ENCODE data around the gene MBNL1.
"Not testable (repeated sequence)": the region's sequence is repeated elsewhere in the genome, so short reads cannot be mapped to it uniquely, and the experiment has no call there.

Gene MBNL1

DNA sequence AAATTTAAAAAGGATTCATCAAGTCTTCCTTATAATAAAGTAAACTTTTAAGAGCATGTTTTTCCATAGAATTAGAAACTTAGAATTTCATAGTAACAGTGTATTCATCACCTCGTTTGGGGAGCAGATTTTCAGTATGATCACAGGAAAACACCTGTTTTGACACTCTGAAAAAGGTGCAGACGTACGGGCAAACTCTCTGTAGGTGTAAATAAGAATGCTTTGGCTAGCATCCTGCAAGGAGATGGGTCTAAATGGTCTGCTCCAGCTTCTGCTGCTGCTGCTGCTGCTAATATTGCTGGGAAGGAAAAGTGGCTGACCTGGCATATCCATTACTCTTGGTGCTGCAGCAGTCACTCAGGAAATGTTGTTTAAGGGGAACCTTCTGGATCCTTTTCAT, 66.0 kb downstream of the MBNL1 start:
- Histone ChIP-seq H3K36me3 (peaks cover 32% of the 10 kb centered on the region), H3K9ac (no peak overlapping the region), H3K27ac (no peak overlapping the region), H3K4me2 (peak overlapping the region; percentile 5; the same call in 1 of the 2 replicates), H3K9me3 (no peaks in the 10 kb centered on the region; the same call in 1 of the 2 replicates), H3K4me3 (no peak overlapping the region), H3K27me3 (no peaks in the 10 kb centered on the region), H3K4me1 (peaks cover 17% of the 10 kb centered on the region), H4K20me1 (peaks cover 69% of the 10 kb centered on the region)
- TF ChIP-seq Cebpa-rat (IDR thresholded peaks at IDR 0.05) = no peak

- Histone ChIP-seq H3K4me2 (peak overlapping the region; percentile 5; the same call in 1 of the 2 replicates), H3K27ac (no peak overlapping the region), H3K4me1 (peaks cover 22% of the 10 kb centered on the region), H4K20me1 (peaks cover 71% of the 10 kb centered on the region), H3K9me3 (no peaks in the 10 kb centered on the region; the same call in 1 of the 2 replicates), H3K4me3 (no peak overlapping the region), H3K27me3 (no peaks in the 10 kb centered on the region), H3K36me3 (peaks cover 37% of the 10 kb centered on the region), H3K9ac (no peak overlapping the region)
- TF ChIP-seq Cebpa-rat (IDR thresholded peaks at IDR 0.05) = no peak
These were observed 66.5 kb downstream of the MBNL1 start for GRCh38 chr3:152335273-152335672.

GRCh38 chr3:152337337-152337736, 68.6 kb downstream of the MBNL1 start:
- not testable (repeated sequence) for H3K9me3 ChIP-seq, H3K9ac ChIP-seq, H3K27me3 ChIP-seq, H3K4me2 ChIP-seq, H3K4me3 ChIP-seq, H3K27ac ChIP-seq
- Histone ChIP-seq H3K4me1 (peaks cover 19% of the 10 kb centered on the region), H3K36me3 (peaks cover 49% of the 10 kb centered on the region), H4K20me1 (peaks cover 55% of the 10 kb centered on the region)

DNA sequence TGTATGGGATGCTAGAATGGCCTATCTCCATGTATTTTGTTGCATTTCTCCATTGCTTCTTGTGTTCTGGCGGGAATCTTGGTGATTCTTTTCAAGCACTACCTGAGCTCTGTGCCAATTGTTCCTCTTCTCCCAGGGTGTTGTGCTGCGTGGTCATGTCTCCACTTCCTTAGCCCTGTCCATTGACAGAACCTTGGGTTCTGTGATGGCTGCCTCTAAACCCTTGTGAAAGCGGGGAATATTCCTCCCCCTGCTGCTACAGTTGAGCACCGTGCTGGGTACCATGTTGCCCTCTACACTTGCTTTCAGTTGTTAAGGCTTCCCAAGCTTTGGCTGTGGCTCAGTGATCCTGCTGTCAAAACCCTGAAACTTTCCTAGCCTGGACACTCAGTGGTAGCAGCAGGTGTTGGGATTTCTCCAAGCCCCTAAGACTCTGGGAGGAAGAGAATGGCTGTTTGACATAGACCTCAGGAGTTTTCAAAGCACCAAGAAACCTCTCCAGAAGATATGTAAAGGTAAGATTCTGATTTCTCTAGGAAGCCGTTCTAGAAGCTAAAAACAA, 69.5 kb downstream of the MBNL1 start:
- Histone ChIP-seq H3K4me2 (no peak overlapping the region), H4K20me1 (peaks cover 46% of the 10 kb centered on the region), H3K4me1 (peaks cover 16% of the 10 kb centered on the region), H3K9me3 (no peaks in the 10 kb centered on the region; the same call in 1 of the 2 replicates), H3K36me3 (peaks cover 50% of the 10 kb centered on the region), H3K27me3 (no peaks in the 10 kb centered on the region), H3K4me3 (no peak overlapping the region), H3K27ac (no peak overlapping the region), H3K9ac (no peak overlapping the region)
- no peak for TF ChIP-seq Cebpa-rat (IDR thresholded peaks at IDR 0.05)

DNA sequence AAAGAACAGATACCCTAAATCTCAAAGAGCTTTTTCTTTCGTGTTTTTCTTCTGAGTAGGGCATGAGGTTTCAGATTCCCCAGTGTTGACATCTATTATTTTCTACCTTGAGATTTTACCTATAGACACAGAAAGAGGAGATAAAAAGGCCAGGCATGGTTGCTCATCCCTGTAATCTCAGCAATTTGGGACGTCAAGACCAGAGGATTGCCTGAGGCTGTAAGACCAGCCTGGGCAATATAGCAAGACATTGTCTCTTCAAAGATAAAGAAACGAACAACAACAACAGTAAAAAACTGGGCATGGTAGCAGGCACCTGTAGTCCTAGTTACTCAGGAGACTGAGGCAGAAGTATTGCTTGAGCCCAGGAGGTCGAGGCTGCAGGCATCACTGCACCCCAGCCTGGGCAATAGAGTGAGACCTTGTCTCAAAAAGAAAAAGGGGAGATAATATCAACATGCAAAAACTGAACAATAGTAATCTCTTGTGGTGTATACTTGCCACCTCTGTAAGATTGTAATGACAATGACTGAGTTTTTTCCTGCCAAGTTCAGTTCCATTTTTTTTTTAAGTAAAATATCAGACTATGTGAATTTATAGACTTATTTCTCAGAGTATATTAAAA, 71.3 kb downstream of the MBNL1 start:
- Histone ChIP-seq H3K4me2 (no peak overlapping the region), H3K36me3 (peaks cover 49% of the 10 kb centered on the region), H3K4me3 (no peak overlapping the region), H4K20me1 (peaks cover 33% of the 10 kb centered on the region), H3K27me3 (no peaks in the 10 kb centered on the region), H3K27ac (no peak overlapping the region), H3K4me1 (peaks cover 13% of the 10 kb centered on the region), H3K9ac (no peak overlapping the region), H3K9me3 (no peaks in the 10 kb centered on the region; the same call in 1 of the 2 replicates)
- TF ChIP-seq Cebpa-rat (IDR thresholded peaks at IDR 0.05) = no peak

DNA sequence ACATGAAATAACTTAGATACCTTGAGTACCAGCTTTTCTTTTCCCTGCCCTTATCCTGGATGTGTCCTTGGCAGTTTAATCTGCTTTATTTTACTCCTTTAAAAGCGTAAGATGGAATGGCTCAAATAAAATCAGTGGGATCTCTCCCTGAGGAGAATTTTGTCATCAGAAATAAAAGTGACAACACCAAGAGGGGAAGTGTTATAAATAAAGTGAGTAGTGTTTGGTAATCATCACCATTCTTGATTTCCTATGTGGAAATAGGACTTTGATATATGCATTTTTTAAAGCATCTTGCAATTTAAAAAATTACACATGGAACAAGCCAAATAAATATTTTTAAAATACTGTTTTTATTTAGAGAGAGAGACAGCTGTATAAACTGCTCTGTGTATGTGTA, 76.5 kb downstream of the MBNL1 start:
- Histone ChIP-seq H3K36me3 (peaks cover 30% of the 10 kb centered on the region), H3K9ac (no peak overlapping the region), H3K9me3 (no peaks in the 10 kb centered on the region), H3K4me1 (peaks cover 5% of the 10 kb centered on the region; the same call in 1 of the 2 replicates), H3K4me3 (no peak overlapping the region), H4K20me1 (peaks cover 19% of the 10 kb centered on the region), H3K27me3 (no peaks in the 10 kb centered on the region), H3K27ac (no peak overlapping the region), H3K4me2 (no peak overlapping the region)
- no peak for TF ChIP-seq Cebpa-rat (IDR thresholded peaks at IDR 0.05)

- no peak overlapping the region for H3K27ac ChIP-seq
- H3K9me3 ChIP-seq = no peaks in the 10 kb centered on the region
- peaks cover 22% of the 10 kb centered on the region for H4K20me1 ChIP-seq
- H3K9ac ChIP-seq = no peak overlapping the region
- H3K4me3 ChIP-seq = no peak overlapping the region
- H3K27me3 ChIP-seq = no peaks in the 10 kb centered on the region
- no peak overlapping the region for H3K4me2 ChIP-seq
- no peak for TF ChIP-seq Cebpa-rat (IDR thresholded peaks at IDR 0.05)
- peaks cover 24% of the 10 kb centered on the region for H3K36me3 ChIP-seq
- H3K4me1 ChIP-seq = no peaks in the 10 kb centered on the region
These were observed 77.3 kb downstream of the MBNL1 start for GRCh38 chr3:152346058-152346457.

DNA sequence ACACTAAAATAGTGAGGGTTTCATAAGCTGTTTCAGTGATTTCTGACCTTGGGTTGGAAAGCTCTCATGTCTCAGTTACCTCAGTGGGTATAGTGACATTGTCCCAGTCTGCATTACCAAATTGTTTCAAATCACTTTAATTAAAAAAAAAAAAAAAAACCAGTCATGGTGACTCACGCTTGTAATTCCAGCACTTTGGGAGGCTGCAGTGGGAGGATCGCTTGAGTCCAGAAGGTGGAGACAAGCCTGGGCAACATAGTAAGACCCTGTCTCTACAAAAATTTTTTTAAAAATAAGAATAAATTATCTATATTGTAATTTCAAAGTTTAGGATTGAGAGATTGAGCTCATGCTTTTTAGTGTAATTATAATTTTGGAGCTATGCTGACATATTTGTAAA, 78.0 kb downstream of the MBNL1 start:
- Histone ChIP-seq H3K9me3 (no peaks in the 10 kb centered on the region), H3K4me3 (no peak overlapping the region), H3K4me1 (peaks cover 3% of the 10 kb centered on the region; the same call in 1 of the 2 replicates), H3K36me3 (peaks cover 23% of the 10 kb centered on the region), H3K4me2 (no peak overlapping the region), H3K27ac (no peak overlapping the region), H4K20me1 (peaks cover 29% of the 10 kb centered on the region), H3K27me3 (no peaks in the 10 kb centered on the region), H3K9ac (no peak overlapping the region)
- no peak for TF ChIP-seq Cebpa-rat (IDR thresholded peaks at IDR 0.05)

GRCh38 chr3:152348436-152349177, 79.9 kb downstream of the MBNL1 start:
- H3K4me3 ChIP-seq = no peak overlapping the region

DNA sequence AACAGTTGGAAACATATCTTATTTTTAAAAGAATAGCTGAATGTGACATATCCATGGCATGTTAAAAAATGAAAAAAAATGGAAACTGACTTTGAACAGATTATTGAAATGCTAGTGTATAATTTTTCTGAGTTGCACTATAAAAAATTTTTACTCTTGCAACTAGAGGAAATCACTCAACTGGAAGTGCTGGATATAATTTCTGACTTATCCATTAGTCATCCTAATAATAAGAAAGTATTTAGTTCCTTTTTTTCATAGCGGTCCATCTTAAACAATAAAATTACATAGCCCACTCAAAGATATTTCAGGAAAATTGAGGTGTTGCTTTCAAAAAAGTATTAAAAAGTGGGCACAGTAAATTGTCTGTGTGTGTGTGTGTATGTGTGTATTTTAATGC, 80.7 kb downstream of the MBNL1 start:
- Histone ChIP-seq H3K27ac (no peak overlapping the region), H3K27me3 (no peaks in the 10 kb centered on the region), H4K20me1 (peaks cover 47% of the 10 kb centered on the region), H3K36me3 (peaks cover 11% of the 10 kb centered on the region; the same call in 1 of the 2 replicates), H3K9me3 (no peaks in the 10 kb centered on the region), H3K4me2 (no peak overlapping the region), H3K9ac (no peak overlapping the region), H3K4me1 (peaks cover 22% of the 10 kb centered on the region), H3K4me3 (no peak overlapping the region)
- no peak for TF ChIP-seq Cebpa-rat (IDR thresholded peaks at IDR 0.05)

More at GRCh38 chr3:152348436-152349177, 79.9 kb downstream of the MBNL1 start:
- Histone ChIP-seq H3K9ac (no peak overlapping the region), H3K27ac (no peak overlapping the region), H3K4me1 (peaks cover 22% of the 10 kb centered on the region), H4K20me1 (peaks cover 46% of the 10 kb centered on the region), H3K9me3 (no peaks in the 10 kb centered on the region), H3K4me2 (no peak overlapping the region), H3K36me3 (peaks cover 11% of the 10 kb centered on the region; the same call in 1 of the 2 replicates), H3K27me3 (no peaks in the 10 kb centered on the region)
- TF ChIP-seq Cebpa-rat (IDR thresholded peaks at IDR 0.05) = no peak
